Endothelial cell of umbilical vein (primary cell): ENCODE data around the gene RAI2.

Experiments used
- CTCF ChIP-seq, 2 donors: IDR thresholded peaks; 1 replicate in 1 of 2; 2 replicates in 1 of 2; pipeline ENCODE4 v1.5.1; 2011; ENCODE audit warnings: low read length in 2 of 2, mild to moderate bottlenecking in 2 of 2, moderate library complexity in 2 of 2, control low read depth in 1 of 2, inconsistent platforms in 1 of 2, low read depth in 1 of 2; ENCODE audit not compliant: insufficient read depth in 1 of 2; ENCODE audit errors: extremely low read depth in 1 of 2
- EZH2 ChIP-seq: IDR thresholded peaks from 2 replicates; pipeline ENCODE4 v1.6.1; 2012; ENCODE audit warnings: borderline replicate concordance, low read depth, mild to moderate bottlenecking, moderate library complexity, low read length, inconsistent platforms; ENCODE audit not compliant: severe bottlenecking
- POLR2A ChIP-seq: IDR thresholded peaks from 2 replicates; pipeline ENCODE4 v1.6.1; 2012; ENCODE audit warnings: low read depth, mild to moderate bottlenecking, control low read depth, low read length

DNA sequence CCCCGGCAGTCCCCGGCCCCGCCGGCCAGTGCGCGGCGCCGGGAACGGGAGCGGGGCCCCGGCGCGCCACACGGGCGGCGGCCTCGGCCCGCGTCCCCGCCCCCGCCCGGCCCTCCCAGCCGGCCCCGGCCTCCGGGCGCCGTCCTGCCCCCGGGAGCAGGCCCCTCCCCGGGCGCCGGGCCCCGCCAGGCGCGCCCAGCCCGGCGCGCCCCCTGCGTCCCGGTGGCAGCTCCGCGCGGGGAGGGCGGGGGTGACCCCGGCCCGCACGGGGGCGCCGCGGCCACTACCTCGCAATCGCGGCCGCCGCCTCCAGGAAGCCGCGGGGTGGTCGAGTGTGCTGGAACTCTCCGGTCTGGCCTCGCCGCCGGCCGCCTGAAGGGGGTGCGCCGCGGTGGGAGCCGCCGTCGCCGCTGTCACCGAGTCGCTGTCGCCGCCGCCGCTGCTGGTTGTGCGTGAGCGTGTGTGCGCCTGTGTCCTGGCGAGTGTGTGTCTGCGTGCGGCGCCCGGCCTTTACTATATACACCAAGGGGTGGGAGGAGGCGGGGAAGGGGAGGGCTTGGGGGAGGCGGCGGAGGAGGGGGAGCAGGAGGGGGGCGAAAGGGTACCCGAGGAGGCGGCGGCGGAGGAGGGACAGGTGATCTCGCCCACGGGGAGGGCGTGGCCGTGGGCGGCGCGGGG is at the start of gene RAI2:
- TF ChIP-seq CTCF (IDR thresholded peaks at IDR 0.05; ENCODE audit: extremely low read depth in 1 of 2, insufficient read depth in 1 of 2, low read depth in 1 of 2, low read length in 2 of 2) (no peak), EZH2 (no peak), POLR2A (no peak)
